ENCODE measurements around the gene GREM2.
A peak's percentile ranks its signal among the peaks of the same experiment; 100 is the strongest.

GREM2 gene

GRCh38 chr1:240496941-240497340 is 115.0 kb downstream of the GREM2 start:
- peaks cover 0 to 3% (median 0%) of the 10 kb centered on the region in 5 experiments for H3K9me3 ChIP-seq (ENCODE audit: control extremely low read depth in 1 of 5, control insufficient read depth in 4 of 5, insufficient read depth in 2 of 5, low read depth in 1 of 5, low read length in 4 of 5)
- no peak overlapping the region for H3K27ac ChIP-seq (ENCODE audit: insufficient read depth in 1 of 2, low read depth in 1 of 2, low read length in 2 of 2, poor library complexity in 1 of 2, severe bottlenecking in 2 of 2)
- ChIA-PET CTCF (no interaction called here), POLR2A (no interaction called here)
- peaks cover 0 to 15% (median 0%) of the 10 kb centered on the region in 4 experiments for H3K4me1 ChIP-seq (ENCODE audit: control extremely low read depth in 1 of 4, control insufficient read depth in 4 of 4, insufficient read depth in 4 of 4, low read length in 3 of 4)
- no peaks in the 10 kb centered on the region for H3K36me3 ChIP-seq (ENCODE audit: control insufficient read depth in 4 of 4, insufficient read depth in 4 of 4, low read length in 3 of 4)
- DNase-seq, result no peak
- 98% methylated on average over 4 of the region's 5 CpGs for WGBS (ENCODE audit: insufficient coverage)
- peaks cover 0 to 19% (median 3%) of the 10 kb centered on the region in 5 experiments for H3K27me3 ChIP-seq (replicated peaks in 2 of 5; ENCODE audit: control insufficient read depth in 4 of 5, insufficient read depth in 5 of 5, low read length in 4 of 5)
- H3K4me3 ChIP-seq (ENCODE audit: control insufficient read depth in 1 of 7, extremely low read depth in 1 of 7, insufficient read depth in 4 of 7, low read depth in 2 of 7, low read length in 6 of 7), result no peak overlapping the region

GRCh38 chr1:240496356-240496755 is 115.6 kb downstream of the GREM2 start:
- WGBS (ENCODE audit: insufficient coverage), result 100% methylated on average over 7 of the region's 7 CpGs
- H3K27me3 ChIP-seq (replicated peaks in 2 of 5; ENCODE audit: control insufficient read depth in 4 of 5, insufficient read depth in 5 of 5, low read length in 4 of 5), result peaks cover 0 to 20% (median 3%) of the 10 kb centered on the region in 5 experiments
- H3K27ac ChIP-seq (ENCODE audit: insufficient read depth in 1 of 2, low read depth in 1 of 2, low read length in 2 of 2, poor library complexity in 1 of 2, severe bottlenecking in 2 of 2), result no peak overlapping the region
- H3K4me3 ChIP-seq (ENCODE audit: control insufficient read depth in 1 of 7, extremely low read depth in 1 of 7, insufficient read depth in 4 of 7, low read depth in 2 of 7, low read length in 6 of 7), result no peak overlapping the region
- DNase-seq, result no peak
- peaks cover 0 to 15% (median 0%) of the 10 kb centered on the region in 4 experiments for H3K4me1 ChIP-seq (ENCODE audit: control extremely low read depth in 1 of 4, control insufficient read depth in 4 of 4, insufficient read depth in 4 of 4, low read length in 3 of 4)
- CTCF ChIA-PET, result no interaction called here
- peaks cover 0 to 3% (median 0%) of the 10 kb centered on the region in 5 experiments for H3K9me3 ChIP-seq (ENCODE audit: control extremely low read depth in 1 of 5, control insufficient read depth in 4 of 5, insufficient read depth in 2 of 5, low read depth in 1 of 5, low read length in 4 of 5)
- H3K36me3 ChIP-seq (ENCODE audit: control insufficient read depth in 4 of 4, insufficient read depth in 4 of 4, low read length in 3 of 4), result no peaks in the 10 kb centered on the region
- POLR2A ChIA-PET, result no interaction called here

- WGBS (ENCODE audit: insufficient coverage), result 83% methylated on average over 2 of the region's 4 CpGs
These were observed 116.4 kb downstream of the GREM2 start for GRCh38 chr1:240495601-240496000.

GRCh38 chr1:240492832-240493440 is 119.0 kb downstream of the GREM2 start:
- Histone ChIP-seq H3K36me3 (ENCODE audit: control insufficient read depth in 4 of 4, insufficient read depth in 4 of 4, low read length in 3 of 4) (no peaks in the 10 kb centered on the region), H3K4me1 (ENCODE audit: control extremely low read depth in 1 of 4, control insufficient read depth in 4 of 4, insufficient read depth in 4 of 4, low read length in 3 of 4) (no peaks in the 10 kb centered on the region), H3K9me3 (ENCODE audit: control extremely low read depth in 1 of 5, control insufficient read depth in 4 of 5, insufficient read depth in 2 of 5, low read depth in 1 of 5, low read length in 4 of 5) (peaks cover 0 to 3% (median 0%) of the 10 kb centered on the region in 5 experiments), H3K4me3 (ENCODE audit: control insufficient read depth in 1 of 7, extremely low read depth in 1 of 7, insufficient read depth in 4 of 7, low read depth in 2 of 7, low read length in 6 of 7) (peak overlapping the region in 4 of 7 experiments; percentile 9 to 46 (median 18)), H3K27me3 (replicated peaks in 2 of 5; ENCODE audit: control insufficient read depth in 4 of 5, insufficient read depth in 5 of 5, low read length in 4 of 5) (peaks cover 0 to 28% (median 5%) of the 10 kb centered on the region in 5 experiments), H3K27ac (ENCODE audit: insufficient read depth in 1 of 2, low read depth in 1 of 2, low read length in 2 of 2, poor library complexity in 1 of 2, severe bottlenecking in 2 of 2) (no peak overlapping the region)
- peak; percentile 45 to 58 (median 56) for DNase-seq
- POLR2A ChIA-PET, result no interaction called here
- CTCF ChIA-PET, result no interaction called here
- 50% methylated on average over 48 of the region's 52 CpGs for WGBS (ENCODE audit: insufficient coverage)

More at GRCh38 chr1:240495601-240496000, 116.4 kb downstream of the GREM2 start:
- H3K4me1 ChIP-seq (ENCODE audit: control extremely low read depth in 1 of 4, control insufficient read depth in 4 of 4, insufficient read depth in 4 of 4, low read length in 3 of 4), result peaks cover 0 to 15% (median 0%) of the 10 kb centered on the region in 4 experiments
- ChIA-PET POLR2A (no interaction called here), CTCF (no interaction called here)
- peaks cover 0 to 27% (median 5%) of the 10 kb centered on the region in 5 experiments for H3K27me3 ChIP-seq (replicated peaks in 2 of 5; ENCODE audit: control insufficient read depth in 4 of 5, insufficient read depth in 5 of 5, low read length in 4 of 5)
- no peak overlapping the region for H3K4me3 ChIP-seq (ENCODE audit: control insufficient read depth in 1 of 7, extremely low read depth in 1 of 7, insufficient read depth in 4 of 7, low read depth in 2 of 7, low read length in 6 of 7)
- peaks cover 0 to 3% (median 0%) of the 10 kb centered on the region in 5 experiments for H3K9me3 ChIP-seq (ENCODE audit: control extremely low read depth in 1 of 5, control insufficient read depth in 4 of 5, insufficient read depth in 2 of 5, low read depth in 1 of 5, low read length in 4 of 5)
- no peaks in the 10 kb centered on the region for H3K36me3 ChIP-seq (ENCODE audit: control insufficient read depth in 4 of 4, insufficient read depth in 4 of 4, low read length in 3 of 4)
- no peak for DNase-seq
- no peak overlapping the region for H3K27ac ChIP-seq (ENCODE audit: insufficient read depth in 1 of 2, low read depth in 1 of 2, low read length in 2 of 2, poor library complexity in 1 of 2, severe bottlenecking in 2 of 2)

GRCh38 chr1:240491796-240492195 is 120.2 kb downstream of the GREM2 start:
- 92% methylated on average over 2 of the region's 7 CpGs for WGBS (ENCODE audit: insufficient coverage)
- CTCF ChIA-PET, result no interaction called here
- POLR2A ChIA-PET, result no interaction called here

GRCh38 chr1:240491156-240491555 is 120.8 kb downstream of the GREM2 start:
- H3K36me3 ChIP-seq (ENCODE audit: control insufficient read depth in 4 of 4, insufficient read depth in 4 of 4, low read length in 3 of 4), result no peaks in the 10 kb centered on the region
- ChIA-PET POLR2A (no interaction called here), CTCF (no interaction called here)
- no peak overlapping the region for H3K4me3 ChIP-seq (ENCODE audit: control insufficient read depth in 1 of 7, extremely low read depth in 1 of 7, insufficient read depth in 4 of 7, low read depth in 2 of 7, low read length in 6 of 7)
- no peaks in the 10 kb centered on the region for H3K4me1 ChIP-seq (ENCODE audit: control extremely low read depth in 1 of 4, control insufficient read depth in 4 of 4, insufficient read depth in 4 of 4, low read length in 3 of 4)
- DNase-seq, result no peak
- peaks cover 0 to 31% (median 5%) of the 10 kb centered on the region in 5 experiments for H3K27me3 ChIP-seq (replicated peaks in 2 of 5; ENCODE audit: control insufficient read depth in 4 of 5, insufficient read depth in 5 of 5, low read length in 4 of 5)
- no peak overlapping the region for H3K27ac ChIP-seq (ENCODE audit: insufficient read depth in 1 of 2, low read depth in 1 of 2, low read length in 2 of 2, poor library complexity in 1 of 2, severe bottlenecking in 2 of 2)
- WGBS (ENCODE audit: insufficient coverage), result 83% methylated on average over 4 of the region's 5 CpGs
- peaks cover 0 to 1% (median 0%) of the 10 kb centered on the region in 5 experiments for H3K9me3 ChIP-seq (ENCODE audit: control extremely low read depth in 1 of 5, control insufficient read depth in 4 of 5, insufficient read depth in 2 of 5, low read depth in 1 of 5, low read length in 4 of 5)

More at GRCh38 chr1:240491796-240492195, 120.2 kb downstream of the GREM2 start:
- no peaks in the 10 kb centered on the region for H3K36me3 ChIP-seq (ENCODE audit: control insufficient read depth in 4 of 4, insufficient read depth in 4 of 4, low read length in 3 of 4)
- H3K4me3 ChIP-seq (ENCODE audit: control insufficient read depth in 1 of 7, extremely low read depth in 1 of 7, insufficient read depth in 4 of 7, low read depth in 2 of 7, low read length in 6 of 7), result no peak overlapping the region
- H3K27me3 ChIP-seq (replicated peaks in 2 of 5; ENCODE audit: control insufficient read depth in 4 of 5, insufficient read depth in 5 of 5, low read length in 4 of 5), result peaks cover 0 to 28% (median 5%) of the 10 kb centered on the region in 5 experiments
- DNase-seq, result no peak
- H3K27ac ChIP-seq (ENCODE audit: insufficient read depth in 1 of 2, low read depth in 1 of 2, low read length in 2 of 2, poor library complexity in 1 of 2, severe bottlenecking in 2 of 2), result no peak overlapping the region
- H3K4me1 ChIP-seq (ENCODE audit: control extremely low read depth in 1 of 4, control insufficient read depth in 4 of 4, insufficient read depth in 4 of 4, low read length in 3 of 4), result no peaks in the 10 kb centered on the region
- peaks cover 0 to 3% (median 0%) of the 10 kb centered on the region in 5 experiments for H3K9me3 ChIP-seq (ENCODE audit: control extremely low read depth in 1 of 5, control insufficient read depth in 4 of 5, insufficient read depth in 2 of 5, low read depth in 1 of 5, low read length in 4 of 5)

- no peaks in the 10 kb centered on the region for H3K4me1 ChIP-seq (ENCODE audit: control extremely low read depth in 1 of 4, control insufficient read depth in 4 of 4, insufficient read depth in 4 of 4, low read length in 3 of 4)
- ChIA-PET POLR2A (no interaction called here), CTCF (no interaction called here)
- 80% methylated on average over 1 of the region's 3 CpGs for WGBS (ENCODE audit: insufficient coverage)
- H3K27ac ChIP-seq (ENCODE audit: insufficient read depth in 1 of 2, low read depth in 1 of 2, low read length in 2 of 2, poor library complexity in 1 of 2, severe bottlenecking in 2 of 2), result no peak overlapping the region
- DNase-seq, result no peak
- H3K36me3 ChIP-seq (ENCODE audit: control insufficient read depth in 4 of 4, insufficient read depth in 4 of 4, low read length in 3 of 4), result no peaks in the 10 kb centered on the region
- peaks cover 0 to 18% (median 5%) of the 10 kb centered on the region in 5 experiments for H3K27me3 ChIP-seq (replicated peaks in 2 of 5; ENCODE audit: control insufficient read depth in 4 of 5, insufficient read depth in 5 of 5, low read length in 4 of 5)
- H3K9me3 ChIP-seq (ENCODE audit: control extremely low read depth in 1 of 5, control insufficient read depth in 4 of 5, insufficient read depth in 2 of 5, low read depth in 1 of 5, low read length in 4 of 5), result no peaks in the 10 kb centered on the region
- no peak overlapping the region for H3K4me3 ChIP-seq (ENCODE audit: control insufficient read depth in 1 of 7, extremely low read depth in 1 of 7, insufficient read depth in 4 of 7, low read depth in 2 of 7, low read length in 6 of 7)
These were observed 124.5 kb downstream of the GREM2 start for GRCh38 chr1:240487493-240487892.

Measured in common myeloid progenitor, CD34-positive (primary cell).